NCI-H1048 (cell line): Measurements from ENCODE around the gene C17orf67.

Source experiments
- DNase-seq: peaks from one replicate; lab custom pipeline; 2025; lab: John Stamatoyannopoulos, UW

C17orf67 gene

GRCh38 chr17:56833057-56833808 is 487 bp downstream of the C17orf67 start:
- peak; percentile 61 for DNase-seq

- no peak for DNase-seq
Observed at GRCh38 chr17:56832446-56832845, 1.3 kb downstream of the C17orf67 start.

- no peak for DNase-seq
Observed at GRCh38 chr17:56831369-56832095, 2.2 kb downstream of the C17orf67 start.

- DNase-seq = no peak
Observed at GRCh38 chr17:56830726-56831368, 2.9 kb downstream of the C17orf67 start.

- no peak for DNase-seq
Observed at GRCh38 chr17:56826611-56827414, 6.9 kb downstream of the C17orf67 start.

GRCh38 chr17:56824503-56824902 is 9.2 kb downstream of the C17orf67 start:
- DNase-seq = no peak

GRCh38 chr17:56823848-56824247 is 9.9 kb downstream of the C17orf67 start:
- no peak for DNase-seq

GRCh38 chr17:56822725-56823124 is 11.0 kb downstream of the C17orf67 start:
- DNase-seq = no peak

GRCh38 chr17:56821847-56822534 is 11.7 kb downstream of the C17orf67 start:
- no peak for DNase-seq

- DNase-seq = no peak
Observed at GRCh38 chr17:56820207-56820606, 13.5 kb downstream of the C17orf67 start.

GRCh38 chr17:56819431-56820145 is 14.1 kb downstream of the C17orf67 start:
- no peak for DNase-seq

GRCh38 chr17:56819030-56819429 is 14.7 kb downstream of the C17orf67 start:
- DNase-seq = no peak

- DNase-seq = no peak
Observed at GRCh38 chr17:56817066-56817465, 16.7 kb downstream of the C17orf67 start.

- DNase-seq = no peak
Observed at GRCh38 chr17:56815711-56816110, 18.0 kb downstream of the C17orf67 start.

- DNase-seq = no peak
Observed at GRCh38 chr17:56812901-56813388, 20.8 kb downstream of the C17orf67 start.

GRCh38 chr17:56810891-56811775 is 22.6 kb downstream of the C17orf67 start:
- no peak for DNase-seq

GRCh38 chr17:56810343-56810742 is 23.4 kb downstream of the C17orf67 start:
- DNase-seq = no peak

- no peak for DNase-seq
Observed at GRCh38 chr17:56809820-56810179, 23.9 kb downstream of the C17orf67 start.

- DNase-seq = no peak
Observed at GRCh38 chr17:56809106-56809819, 24.5 kb downstream of the C17orf67 start.
